Measurements from ENCODE around the gene FYN. TPM values are rescaled to one million over a fixed set of nuclear protein-coding genes. Genes with fewer than 3 reads are reported as not detected.

The FYN gene
- total and polyA plus RNA-seq, 10 of the 15 experiments (the other 5 are each of a cell fraction or from before 2014, with no cell fraction given), result 51.4 to 247 (median 138) TPM

GRCh38 chr6:111855753-111856152 lies 17.5 kb downstream of the FYN start:
- ChIA-PET POLR2A (no interaction called here), CTCF (interaction anchor here (1.3 kb wide), 1 partner anchor 10 kb away, joined by 5 read pairs; no protein-coding TSS in a partner anchor), SMC1A (ENCODE audit: uncharacterized antibody, unreplicated experiment) (interaction anchor here (0.9 to 9.9 kb wide), 6 partner anchors 9 to 32 kb away, joined by 3 to 63 read pairs (median 6); no protein-coding TSS in a partner anchor), RAD21 (ENCODE audit: unreplicated experiment) (interaction anchor here (1.0 to 1.2 kb wide), 3 partner anchors 10 to 92 kb away, joined by 3 read pairs; no protein-coding TSS in a partner anchor)
- WGBS (ENCODE audit: insufficient coverage, insufficient replicate concordance, low lambda C conversion rate, missing lambda C conversion rate), result 72% methylated on average over 1 of the region's 1 CpG
- FAIRE-seq, result no peak
- Histone ChIP-seq H2AFZ (ENCODE audit: control insufficient read depth, low read depth, low read length) (no peak overlapping the region), H3K4me3 (no peak overlapping the region), H3K9me3 (replicated peaks; ENCODE audit: control insufficient read depth, insufficient read depth, low read length) (no peaks in the 10 kb centered on the region), H3K27ac (ENCODE audit: control insufficient read depth, insufficient read depth) (no peak overlapping the region), H3K79me2 (ENCODE audit: control insufficient read depth, insufficient read depth, low read length) (peaks cover 83% of the 10 kb centered on the region), H3K4me2 (ENCODE audit: control insufficient read depth, insufficient read depth) (no peak overlapping the region), H3K36me3 (ENCODE audit: control insufficient read depth in 2 of 2, insufficient read depth in 2 of 2, low read length in 1 of 2) (peaks cover 0 to 4% of the 10 kb centered on the region in 2 experiments; a peak in 3 of 4 replicates), H4K20me1 (ENCODE audit: control insufficient read depth, insufficient read depth) (peaks cover 4% of the 10 kb centered on the region), H3K4me1 (ENCODE audit: control insufficient read depth, insufficient read depth, low read length) (peaks cover 19% of the 10 kb centered on the region), H3K9ac (ENCODE audit: control insufficient read depth, insufficient read depth, low read length) (no peak overlapping the region), H3K27me3 (replicated peaks in 1 of 2; ENCODE audit: control insufficient read depth in 2 of 2, insufficient read depth in 2 of 2, low read length in 1 of 2) (no peaks in the 10 kb centered on the region)
- intact Hi-C loops (cut with micrococcal nuclease; ENCODE audit: unreplicated experiment), result no loop called here
- no TSS peak for BruUV-seq (replicated peaks)
- ATAC-seq, result no peak
- DNase-seq (ENCODE audit: low read depth, low spot score), result no peak
- in situ Hi-C loops (cut with MboI), result no loop called here
- no peak for TF ChIP-seq BHLHE40 (IDR thresholded peaks at IDR 0.05; ENCODE audit: borderline replicate concordance in 1 of 2, low read depth in 2 of 2, low read length in 1 of 2)

- Histone ChIP-seq H3K9ac (ENCODE audit: control insufficient read depth, insufficient read depth, low read length) (no peak overlapping the region), H3K4me1 (ENCODE audit: control insufficient read depth, insufficient read depth, low read length) (peaks cover 29% of the 10 kb centered on the region), H3K36me3 (ENCODE audit: control insufficient read depth in 2 of 2, insufficient read depth in 2 of 2, low read length in 1 of 2) (peaks cover 2% of the 10 kb centered on the region in 2 experiments), H3K79me2 (ENCODE audit: control insufficient read depth, insufficient read depth, low read length) (peaks cover 84% of the 10 kb centered on the region), H3K27me3 (replicated peaks in 1 of 2; ENCODE audit: control insufficient read depth in 2 of 2, insufficient read depth in 2 of 2, low read length in 1 of 2) (no peaks in the 10 kb centered on the region), H3K27ac (ENCODE audit: control insufficient read depth, insufficient read depth) (no peak overlapping the region), H3K4me2 (ENCODE audit: control insufficient read depth, insufficient read depth) (no peak overlapping the region), H3K4me3 (no peak overlapping the region), H4K20me1 (ENCODE audit: control insufficient read depth, insufficient read depth) (peaks cover 6% of the 10 kb centered on the region; the same call in 1 of the 2 replicates), H3K9me3 (replicated peaks; ENCODE audit: control insufficient read depth, insufficient read depth, low read length) (no peaks in the 10 kb centered on the region), H2AFZ (ENCODE audit: control insufficient read depth, low read depth, low read length) (no peak overlapping the region)
- FAIRE-seq, result no peak
- WGBS (ENCODE audit: insufficient coverage, insufficient replicate concordance, low lambda C conversion rate, missing lambda C conversion rate), result 57% methylated on average over 2 of the region's 2 CpGs
- no peak for DNase-seq (ENCODE audit: low read depth, low spot score)
- BruUV-seq (replicated peaks), result no TSS peak
- intact Hi-C loops (cut with micrococcal nuclease; ENCODE audit: unreplicated experiment), result no loop called here
- ChIA-PET SMC1A (ENCODE audit: uncharacterized antibody, unreplicated experiment) (interaction anchor here (1.0 to 9.9 kb wide), 13 partner anchors 7 to 138 kb away, joined by 3 to 63 read pairs (median 4); no protein-coding TSS in a partner anchor), CTCF (interaction anchor here (0.7 to 3.2 kb wide), 4 partner anchors 9 to 36 kb away, joined by 3 to 11 read pairs (median 5); no protein-coding TSS in a partner anchor), POLR2A (interaction anchor here (0.9 to 2.9 kb wide), 2 partner anchors 11 to 162 kb away, joined by 3 to 8 read pairs; no protein-coding TSS in a partner anchor), RAD21 (ENCODE audit: unreplicated experiment) (interaction anchor here (1.1 to 1.2 kb wide), 2 partner anchors 9 to 91 kb away, joined by 3 read pairs; no protein-coding TSS in a partner anchor)
- in situ Hi-C loops (cut with MboI), result no loop called here
- TF ChIP-seq SMAD5 (IDR thresholded peaks at IDR 0.05; ENCODE audit: low read depth) (no peak), PAX8 (IDR thresholded peaks at IDR 0.05) (no peak), SPI1 (IDR thresholded peaks at IDR 0.05; ENCODE audit: borderline replicate concordance, insufficient read depth, low read depth, low read length) (no peak), SREBF1 (IDR thresholded peaks at IDR 0.05; ENCODE audit: low read length) (no peak)
- TF ChIP-seq, protein P1, sequence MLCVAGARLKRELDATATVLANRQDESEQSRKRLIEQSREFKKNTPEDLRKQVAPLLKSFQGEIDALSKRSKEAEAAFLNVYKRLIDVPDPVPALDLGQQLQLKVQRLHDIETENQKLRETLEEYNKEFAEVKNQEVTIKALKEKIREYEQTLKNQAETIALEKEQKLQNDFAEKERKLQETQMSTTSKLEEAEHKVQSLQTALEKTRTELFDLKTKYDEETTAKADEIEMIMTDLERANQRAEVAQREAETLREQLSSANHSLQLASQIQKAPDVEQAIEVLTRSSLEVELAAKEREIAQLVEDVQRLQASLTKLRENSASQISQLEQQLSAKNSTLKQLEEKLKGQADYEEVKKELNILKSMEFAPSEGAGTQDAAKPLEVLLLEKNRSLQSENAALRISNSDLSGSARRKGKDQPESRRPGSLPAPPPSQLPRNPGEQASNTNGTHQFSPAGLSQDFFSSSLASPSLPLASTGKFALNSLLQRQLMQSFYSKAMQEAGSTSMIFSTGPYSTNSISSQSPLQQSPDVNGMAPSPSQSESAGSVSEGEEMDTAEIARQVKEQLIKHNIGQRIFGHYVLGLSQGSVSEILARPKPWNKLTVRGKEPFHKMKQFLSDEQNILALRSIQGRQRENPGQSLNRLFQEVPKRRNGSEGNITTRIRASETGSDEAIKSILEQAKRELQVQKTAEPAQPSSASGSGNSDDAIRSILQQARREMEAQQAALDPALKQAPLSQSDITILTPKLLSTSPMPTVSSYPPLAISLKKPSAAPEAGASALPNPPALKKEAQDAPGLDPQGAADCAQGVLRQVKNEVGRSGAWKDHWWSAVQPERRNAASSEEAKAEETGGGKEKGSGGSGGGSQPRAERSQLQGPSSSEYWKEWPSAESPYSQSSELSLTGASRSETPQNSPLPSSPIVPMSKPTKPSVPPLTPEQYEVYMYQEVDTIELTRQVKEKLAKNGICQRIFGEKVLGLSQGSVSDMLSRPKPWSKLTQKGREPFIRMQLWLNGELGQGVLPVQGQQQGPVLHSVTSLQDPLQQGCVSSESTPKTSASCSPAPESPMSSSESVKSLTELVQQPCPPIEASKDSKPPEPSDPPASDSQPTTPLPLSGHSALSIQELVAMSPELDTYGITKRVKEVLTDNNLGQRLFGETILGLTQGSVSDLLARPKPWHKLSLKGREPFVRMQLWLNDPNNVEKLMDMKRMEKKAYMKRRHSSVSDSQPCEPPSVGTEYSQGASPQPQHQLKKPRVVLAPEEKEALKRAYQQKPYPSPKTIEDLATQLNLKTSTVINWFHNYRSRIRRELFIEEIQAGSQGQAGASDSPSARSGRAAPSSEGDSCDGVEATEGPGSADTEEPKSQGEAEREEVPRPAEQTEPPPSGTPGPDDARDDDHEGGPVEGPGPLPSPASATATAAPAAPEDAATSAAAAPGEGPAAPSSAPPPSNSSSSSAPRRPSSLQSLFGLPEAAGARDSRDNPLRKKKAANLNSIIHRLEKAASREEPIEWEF (IDR thresholded peaks at IDR 0.05; ENCODE audit: insufficient replicate concordance, low read depth, low read length), result no peak
- no peak for ATAC-seq
Measured at GRCh38 chr6:111854683-111855082, 18.6 kb downstream of the FYN start.
